CD4-positive, alpha-beta T cell (primary cell): ENCODE results near the gene KDM4F. TPM values are rescaled to one million over a fixed set of nuclear protein-coding genes. Genes with fewer than 3 reads are reported as not detected.

Source experiments
- ATAC-seq: fragments of 200-7000 bp; cut with Tn5 transposase; one replicate; pipeline ENCODE4 v1.10.0; 2022; ENCODE audit warnings: mild to moderate bottlenecking; ENCODE audit not compliant: poor library complexity
- CTCF ChIA-PET: fragments of 350-600 bp; sonication (Branson Sonifier 250); formaldehyde crosslinking; loops from one replicate; lab custom pipeline; 2021; ENCODE audit warnings: antibody characterized with exemption, inconsistent platforms; lab: Charles Lee
- POLR2A ChIA-PET: fragments of 350-600 bp; sonication (Branson Sonifier 250); formaldehyde crosslinking; loops from one replicate; lab custom pipeline; 2021; ENCODE audit warnings: antibody characterized with exemption, inconsistent platforms; lab: Charles Lee
- DNase-seq, 14 experiments: peaks; one replicate each; pipeline ENCODE4 v3.0.0-alpha.2; 2013 to 2020; ENCODE audit warnings: mixed read lengths in 2 of 14
- H3K27ac ChIP-seq, 2 donors: one replicate each; pipeline versions ENCODE4 v1.5.1 to v1.7.0; 2013; ENCODE audit warnings: low read length in 2 of 2, low read depth in 1 of 2, mild to moderate bottlenecking in 1 of 2
- H3K27me3 ChIP-seq, 2 experiments: 1 replicate in 1 of 2; 2 replicates in 1 of 2; pipeline versions ENCODE4 v1.6.1 to v1.7.0; 2013; ENCODE audit warnings: low read length in 2 of 2, control low read depth in 1 of 2, mild to moderate bottlenecking in 1 of 2, moderate library complexity in 1 of 2; ENCODE audit not compliant: insufficient read depth in 2 of 2, control insufficient read depth in 1 of 2
- H3K36me3 ChIP-seq: one replicate; pipeline ENCODE4 v1.6.1; 2013; ENCODE audit warnings: low read length, control low read depth; ENCODE audit not compliant: insufficient read depth
- H3K4me1 ChIP-seq: one replicate; pipeline ENCODE4 v1.6.1; 2013; ENCODE audit warnings: low read length, control low read depth; ENCODE audit not compliant: insufficient read depth
- H3K4me3 ChIP-seq: one replicate; pipeline ENCODE4 v1.5.1; 2013; ENCODE audit warnings: mild to moderate bottlenecking, low read length, moderate library complexity
- H3K9me3 ChIP-seq, 2 experiments: 1 replicate in 1 of 2; 2 replicates in 1 of 2; pipeline versions ENCODE4 v1.6.1 to v1.7.0; 2013; ENCODE audit warnings: low read length in 2 of 2, mild to moderate bottlenecking in 2 of 2, control low read depth in 1 of 2, moderate library complexity in 1 of 2; ENCODE audit not compliant: control insufficient read depth in 1 of 2, insufficient read depth in 1 of 2
- H3K27ac Mint-ChIP-seq: one replicate; pipeline ENCODE4 v1.8.0; 2020; ENCODE audit warnings: mixed read lengths
- H3K27me3 Mint-ChIP-seq: one replicate; pipeline ENCODE4 v1.8.0; 2021; ENCODE audit warnings: mixed read lengths
- H3K36me3 Mint-ChIP-seq: one replicate; pipeline ENCODE4 v1.8.0; 2021; ENCODE audit warnings: low read depth, mixed read lengths
- H3K4me1 Mint-ChIP-seq: one replicate; pipeline ENCODE4 v1.8.0; 2021; ENCODE audit warnings: low read depth, mixed read lengths
- H3K4me3 Mint-ChIP-seq: one replicate; pipeline ENCODE4 v1.8.0; 2020; ENCODE audit warnings: mild to moderate bottlenecking, mixed read lengths
- H3K9me3 Mint-ChIP-seq: one replicate; pipeline ENCODE4 v1.8.0; 2020; ENCODE audit warnings: mixed read lengths
- intact Hi-C, 2 experiments: fragments of 100-400 bp; cut with DNase I in 1 of 2; cut with micrococcal nuclease in 1 of 2; formaldehyde crosslinking; loops; one replicate each; pipeline versions ENCODE4 v1.15.1 to v1.9.0; 2023 to 2025; cut with DNase I, micrococcal nuclease
- total RNA-seq, 174 experiments: library from RNA in 2 of 174; stranded (reverse) in 2 of 174; gene quantifications; one replicate each; pipeline ENCODE4 v1.2.3 and lab custom pipeline; 2021 to 2026
- TF ChIP-seq, protein P1 (sequence below): fragments of 200-600 bp; IDR thresholded peaks from one replicate; pipeline ENCODE4 v1.8.0; 2022; ENCODE audit warnings: antibody characterized with exemption, mild to moderate bottlenecking

Gene KDM4F
- total RNA-seq, 2 experiments from 2014 or later: not detected

DNA sequence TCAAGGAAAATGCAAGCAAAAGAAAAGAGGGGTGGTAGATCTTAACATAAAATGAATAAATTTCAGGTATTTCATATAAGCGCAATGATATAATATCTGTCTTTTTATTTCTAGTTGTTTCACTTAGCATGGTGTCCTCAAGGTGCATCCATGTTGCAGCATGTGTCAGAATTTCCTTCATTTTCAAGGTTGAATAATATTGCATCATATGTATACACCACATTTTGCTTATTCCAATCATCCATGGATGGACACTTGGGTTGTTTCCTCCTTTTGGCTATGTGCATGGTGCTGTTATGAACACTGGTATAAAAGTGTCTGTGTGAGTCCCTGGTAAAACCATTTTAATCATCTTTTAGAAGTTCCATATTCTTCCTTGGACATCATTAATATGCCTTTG, 7.0 kb upstream of the KDM4F start:
- no peaks in the 10 kb centered on the region for H3K9me3 ChIP-seq
- peaks cover 4 to 9% of the 10 kb centered on the region in 2 experiments for H3K27me3 ChIP-seq
- TF ChIP-seq, protein P1, sequence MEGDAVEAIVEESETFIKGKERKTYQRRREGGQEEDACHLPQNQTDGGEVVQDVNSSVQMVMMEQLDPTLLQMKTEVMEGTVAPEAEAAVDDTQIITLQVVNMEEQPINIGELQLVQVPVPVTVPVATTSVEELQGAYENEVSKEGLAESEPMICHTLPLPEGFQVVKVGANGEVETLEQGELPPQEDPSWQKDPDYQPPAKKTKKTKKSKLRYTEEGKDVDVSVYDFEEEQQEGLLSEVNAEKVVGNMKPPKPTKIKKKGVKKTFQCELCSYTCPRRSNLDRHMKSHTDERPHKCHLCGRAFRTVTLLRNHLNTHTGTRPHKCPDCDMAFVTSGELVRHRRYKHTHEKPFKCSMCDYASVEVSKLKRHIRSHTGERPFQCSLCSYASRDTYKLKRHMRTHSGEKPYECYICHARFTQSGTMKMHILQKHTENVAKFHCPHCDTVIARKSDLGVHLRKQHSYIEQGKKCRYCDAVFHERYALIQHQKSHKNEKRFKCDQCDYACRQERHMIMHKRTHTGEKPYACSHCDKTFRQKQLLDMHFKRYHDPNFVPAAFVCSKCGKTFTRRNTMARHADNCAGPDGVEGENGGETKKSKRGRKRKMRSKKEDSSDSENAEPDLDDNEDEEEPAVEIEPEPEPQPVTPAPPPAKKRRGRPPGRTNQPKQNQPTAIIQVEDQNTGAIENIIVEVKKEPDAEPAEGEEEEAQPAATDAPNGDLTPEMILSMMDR: no peak
- Mint-ChIP-seq H3K27me3 (peaks cover 62% of the 10 kb centered on the region), H3K36me3 (no peaks in the 10 kb centered on the region), H3K9me3 (no peaks in the 10 kb centered on the region), H3K4me1 (no peaks in the 10 kb centered on the region), H3K4me3 (no peak overlapping the region), H3K27ac (no peak overlapping the region)
- DNase-seq (no peak), ATAC-seq (no peak)
- POLR2A ChIA-PET: no interaction called here
- intact Hi-C loops: no loop called here
- H3K36me3 ChIP-seq: no peaks in the 10 kb centered on the region
- no peaks in the 10 kb centered on the region for H3K4me1 ChIP-seq
- CTCF ChIA-PET: no interaction called here
- no peak overlapping the region for H3K4me3 ChIP-seq
- no peak overlapping the region for H3K27ac ChIP-seq

DNA sequence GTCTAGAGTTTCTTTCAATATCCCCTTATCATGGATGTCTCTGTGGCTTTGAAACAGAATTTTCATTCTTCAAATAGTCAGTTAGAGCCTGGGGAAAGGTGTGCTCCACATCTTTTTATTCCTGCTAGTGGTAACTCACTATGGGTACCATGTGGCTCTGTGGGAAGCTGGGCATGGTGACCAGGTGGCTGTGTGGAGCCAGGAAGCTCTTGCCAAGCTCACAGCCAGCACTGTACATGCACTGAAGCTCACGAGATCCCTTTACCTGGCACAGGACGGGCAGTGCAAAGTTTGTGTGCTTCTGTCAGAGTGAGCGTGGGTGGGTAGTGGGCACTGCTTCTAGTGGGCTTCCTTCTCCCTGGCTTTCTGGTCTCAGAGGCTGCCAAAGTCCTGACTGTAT, 6.3 kb upstream of the KDM4F start:
- TF ChIP-seq, protein P1: no peak
- intact Hi-C loops: no loop called here
- Histone ChIP-seq H3K9me3 (no peaks in the 10 kb centered on the region), H3K27me3 (peaks cover 4 to 9% of the 10 kb centered on the region in 2 experiments), H3K4me1 (no peaks in the 10 kb centered on the region), H3K27ac (no peak overlapping the region), H3K36me3 (no peaks in the 10 kb centered on the region), H3K4me3 (no peak overlapping the region)
- Mint-ChIP-seq H3K27me3 (peaks cover 64% of the 10 kb centered on the region), H3K4me1 (no peaks in the 10 kb centered on the region), H3K9me3 (no peaks in the 10 kb centered on the region), H3K27ac (no peak overlapping the region), H3K36me3 (no peaks in the 10 kb centered on the region), H3K4me3 (no peak overlapping the region)
- DNase-seq (no peak), ATAC-seq (no peak)
- CTCF ChIA-PET: no interaction called here
- POLR2A ChIA-PET: no interaction called here

DNA sequence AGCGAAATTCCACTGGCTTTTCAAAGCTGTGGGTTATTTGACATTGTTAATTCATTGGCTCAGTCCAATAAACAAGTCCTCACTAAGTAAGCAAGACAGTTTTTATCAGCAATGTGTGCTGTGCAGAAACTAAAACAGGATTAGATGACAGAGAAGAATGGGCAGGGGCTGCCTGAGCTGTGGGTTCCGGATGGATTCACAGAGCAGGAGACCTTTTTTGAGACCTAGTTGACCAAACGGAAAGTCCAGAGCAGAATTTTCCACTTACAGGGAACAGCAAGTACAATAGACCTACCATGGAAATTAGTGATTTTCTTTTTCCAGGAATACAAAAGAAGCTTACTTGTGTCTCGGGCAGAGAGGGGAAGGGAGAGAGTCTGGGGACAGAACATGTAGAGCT, 5.2 kb upstream of the KDM4F start:
- no peak overlapping the region for H3K4me3 Mint-ChIP-seq
- H3K36me3 ChIP-seq: no peaks in the 10 kb centered on the region
- no peak overlapping the region for H3K27ac ChIP-seq
- intact Hi-C loops: no loop called here
- H3K4me3 ChIP-seq: no peak overlapping the region
- ChIA-PET POLR2A (no interaction called here), CTCF (interaction anchor here (1.1 kb wide), 1 partner anchor 14 kb away, joined by 3 read pairs; no protein-coding TSS in a partner anchor)
- no peaks in the 10 kb centered on the region for H3K9me3 ChIP-seq
- no peaks in the 10 kb centered on the region for H3K4me1 Mint-ChIP-seq
- DNase-seq (no peak), ATAC-seq (no peak)
- H3K27ac Mint-ChIP-seq: no peak overlapping the region
- no peaks in the 10 kb centered on the region for H3K4me1 ChIP-seq
- TF ChIP-seq, protein P1: no peak
- H3K27me3 Mint-ChIP-seq: peaks cover 63% of the 10 kb centered on the region
- peaks cover 9% of the 10 kb centered on the region in 2 experiments for H3K27me3 ChIP-seq
- no peaks in the 10 kb centered on the region for H3K36me3 Mint-ChIP-seq
- no peaks in the 10 kb centered on the region for H3K9me3 Mint-ChIP-seq
